Liver (tissue), 3 donors: ENCODE data around the gene B4GALT6.

Experiments used
- GABPA ChIP-seq, 2 donors: IDR thresholded peaks in 1 of 2; conservative IDR thresholded peaks in 1 of 2; 2 replicates each; pipeline ENCODE4 v1.6.1; 2016; ENCODE audit warnings: antibody characterized with exemption in 2 of 2, mild to moderate bottlenecking in 1 of 2, moderate library complexity in 1 of 2
- YY1 ChIP-seq: IDR thresholded peaks from 2 replicates; pipeline ENCODE4 v1.6.1; 2016; ENCODE audit warnings: antibody characterized with exemption, mild to moderate bottlenecking
- TF ChIP-seq, protein P1 (sequence below): fragments of 150-350 bp; IDR thresholded peaks from 2 replicates; pipeline ENCODE4 v1.5.1; 2017; ENCODE audit warnings: improper control_type of control experiment, low read depth, low read length; ENCODE audit not compliant: missing input control
- TF ChIP-seq, protein P2 (sequence below): IDR thresholded peaks from 2 replicates; pipeline ENCODE4 v1.6.1; 2016; ENCODE audit warnings: antibody characterized with exemption, mild to moderate bottlenecking
- donor health status: healthy.
- donor health status: healthy.

DNA sequence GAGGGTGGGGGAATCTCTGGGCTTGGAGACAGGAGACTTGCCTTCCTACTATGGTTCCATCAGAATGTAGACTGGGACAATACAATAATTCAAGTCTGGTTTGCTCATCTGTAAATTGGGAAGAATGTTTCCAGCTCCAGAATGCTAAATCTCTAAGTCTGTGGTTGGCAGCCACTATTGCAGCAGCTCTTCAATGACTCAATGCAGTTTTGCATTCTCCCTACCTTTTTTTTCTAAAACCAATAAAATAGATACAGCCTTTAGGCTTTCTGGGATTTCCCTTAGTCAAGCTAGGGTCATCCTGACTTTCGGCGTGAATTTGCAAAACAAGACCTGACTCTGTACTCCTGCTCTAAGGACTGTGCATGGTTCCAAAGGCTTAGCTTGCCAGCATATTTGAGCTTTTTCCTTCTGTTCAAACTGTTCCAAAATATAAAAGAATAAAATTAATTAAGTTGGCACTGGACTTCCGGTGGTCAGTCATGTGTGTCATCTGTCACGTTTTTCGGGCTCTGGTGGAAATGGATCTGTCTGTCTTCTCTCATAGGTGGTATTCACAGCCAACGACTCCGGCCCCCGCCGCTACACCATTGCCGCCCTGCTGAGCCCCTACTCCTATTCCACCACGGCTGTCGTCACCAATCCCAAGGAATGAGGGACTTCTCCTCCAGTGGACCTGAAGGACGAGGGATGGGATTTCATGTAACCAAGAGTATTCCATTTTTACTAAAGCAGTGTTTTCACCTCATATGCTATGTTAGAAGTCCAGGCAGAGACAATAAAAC, 86.2 kb downstream of the B4GALT6 start:
- TF ChIP-seq YY1 (no peak), GABPA (IDR thresholded peaks at IDR 0.05 in 1 of 2, conservative IDR thresholded peaks at IDR 0.05 in 1 of 2) (no peak)
- TF ChIP-seq, protein P1, sequence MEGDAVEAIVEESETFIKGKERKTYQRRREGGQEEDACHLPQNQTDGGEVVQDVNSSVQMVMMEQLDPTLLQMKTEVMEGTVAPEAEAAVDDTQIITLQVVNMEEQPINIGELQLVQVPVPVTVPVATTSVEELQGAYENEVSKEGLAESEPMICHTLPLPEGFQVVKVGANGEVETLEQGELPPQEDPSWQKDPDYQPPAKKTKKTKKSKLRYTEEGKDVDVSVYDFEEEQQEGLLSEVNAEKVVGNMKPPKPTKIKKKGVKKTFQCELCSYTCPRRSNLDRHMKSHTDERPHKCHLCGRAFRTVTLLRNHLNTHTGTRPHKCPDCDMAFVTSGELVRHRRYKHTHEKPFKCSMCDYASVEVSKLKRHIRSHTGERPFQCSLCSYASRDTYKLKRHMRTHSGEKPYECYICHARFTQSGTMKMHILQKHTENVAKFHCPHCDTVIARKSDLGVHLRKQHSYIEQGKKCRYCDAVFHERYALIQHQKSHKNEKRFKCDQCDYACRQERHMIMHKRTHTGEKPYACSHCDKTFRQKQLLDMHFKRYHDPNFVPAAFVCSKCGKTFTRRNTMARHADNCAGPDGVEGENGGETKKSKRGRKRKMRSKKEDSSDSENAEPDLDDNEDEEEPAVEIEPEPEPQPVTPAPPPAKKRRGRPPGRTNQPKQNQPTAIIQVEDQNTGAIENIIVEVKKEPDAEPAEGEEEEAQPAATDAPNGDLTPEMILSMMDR = no peak
- TF ChIP-seq, protein P2, sequence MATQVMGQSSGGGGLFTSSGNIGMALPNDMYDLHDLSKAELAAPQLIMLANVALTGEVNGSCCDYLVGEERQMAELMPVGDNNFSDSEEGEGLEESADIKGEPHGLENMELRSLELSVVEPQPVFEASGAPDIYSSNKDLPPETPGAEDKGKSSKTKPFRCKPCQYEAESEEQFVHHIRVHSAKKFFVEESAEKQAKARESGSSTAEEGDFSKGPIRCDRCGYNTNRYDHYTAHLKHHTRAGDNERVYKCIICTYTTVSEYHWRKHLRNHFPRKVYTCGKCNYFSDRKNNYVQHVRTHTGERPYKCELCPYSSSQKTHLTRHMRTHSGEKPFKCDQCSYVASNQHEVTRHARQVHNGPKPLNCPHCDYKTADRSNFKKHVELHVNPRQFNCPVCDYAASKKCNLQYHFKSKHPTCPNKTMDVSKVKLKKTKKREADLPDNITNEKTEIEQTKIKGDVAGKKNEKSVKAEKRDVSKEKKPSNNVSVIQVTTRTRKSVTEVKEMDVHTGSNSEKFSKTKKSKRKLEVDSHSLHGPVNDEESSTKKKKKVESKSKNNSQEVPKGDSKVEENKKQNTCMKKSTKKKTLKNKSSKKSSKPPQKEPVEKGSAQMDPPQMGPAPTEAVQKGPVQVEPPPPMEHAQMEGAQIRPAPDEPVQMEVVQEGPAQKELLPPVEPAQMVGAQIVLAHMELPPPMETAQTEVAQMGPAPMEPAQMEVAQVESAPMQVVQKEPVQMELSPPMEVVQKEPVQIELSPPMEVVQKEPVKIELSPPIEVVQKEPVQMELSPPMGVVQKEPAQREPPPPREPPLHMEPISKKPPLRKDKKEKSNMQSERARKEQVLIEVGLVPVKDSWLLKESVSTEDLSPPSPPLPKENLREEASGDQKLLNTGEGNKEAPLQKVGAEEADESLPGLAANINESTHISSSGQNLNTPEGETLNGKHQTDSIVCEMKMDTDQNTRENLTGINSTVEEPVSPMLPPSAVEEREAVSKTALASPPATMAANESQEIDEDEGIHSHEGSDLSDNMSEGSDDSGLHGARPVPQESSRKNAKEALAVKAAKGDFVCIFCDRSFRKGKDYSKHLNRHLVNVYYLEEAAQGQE = no peak
